Urothelium cell line (cell line): Measurements from ENCODE around the gene ING3.
A peak's percentile ranks its signal among the peaks of the same experiment; 100 is the strongest.

Experiments
- DNase-seq: peaks from one replicate; pipeline ENCODE4 v3.0.0; 2011; ENCODE audit warnings: low spot score, mixed read lengths
- FAIRE-seq: peaks from 2 replicates; lab custom pipeline; 2011; peaks lifted over from hg19 to GRCh38; lab: Jason Lieb, UNC

The ING3 gene

GRCh38 chr7:120987683-120988590 is 37.4 kb downstream of the ING3 start:
- FAIRE-seq: no peak
- peak; percentile 74 for DNase-seq

- peak; percentile 27 for DNase-seq
- FAIRE-seq: no peak
Observed at GRCh38 chr7:120988591-120989256, 38.1 kb downstream of the ING3 start, which contains the start of gene CPED1. TSS of gene CPED1 (plus strand) at chr7:120988711. CDS start at chr7:120989622, 911 bp downstream.

GRCh38 chr7:120989257-120990220 is 39.0 kb downstream of the ING3 start:
- FAIRE-seq (no peak), DNase-seq (no peak)

GRCh38 chr7:120990468-120991118 is 40.0 kb downstream of the ING3 start:
- FAIRE-seq: no peak
- DNase-seq: no peak

GRCh38 chr7:120991161-120991560 is 40.6 kb downstream of the ING3 start:
- DNase-seq (no peak), FAIRE-seq (no peak)

- FAIRE-seq (no peak), DNase-seq (no peak)
Observed at GRCh38 chr7:120991581-120991980, 41.0 kb downstream of the ING3 start.

- no peak for DNase-seq
- no peak for FAIRE-seq
Observed at GRCh38 chr7:120992272-120992964, 41.8 kb downstream of the ING3 start.

GRCh38 chr7:120992965-120993494 is 42.5 kb downstream of the ING3 start:
- no peak for FAIRE-seq
- no peak for DNase-seq

- FAIRE-seq: no peak
- no peak for DNase-seq
Observed at GRCh38 chr7:120993553-120994191, 43.1 kb downstream of the ING3 start.

GRCh38 chr7:120994512-120995410 is 44.2 kb downstream of the ING3 start:
- FAIRE-seq (no peak), DNase-seq (no peak)

- no peak for FAIRE-seq
- no peak for DNase-seq
Observed at GRCh38 chr7:120995654-120996053, 45.1 kb downstream of the ING3 start.

- DNase-seq: no peak
- FAIRE-seq: no peak
Observed at GRCh38 chr7:120996333-120996987, 45.9 kb downstream of the ING3 start.

GRCh38 chr7:120996988-120997345 is 46.4 kb downstream of the ING3 start:
- FAIRE-seq (no peak), DNase-seq (no peak)

- FAIRE-seq (no peak), DNase-seq (no peak)
Observed at GRCh38 chr7:120997882-120998474, 47.4 kb downstream of the ING3 start.

- DNase-seq (no peak), FAIRE-seq (no peak)
Observed at GRCh38 chr7:120998520-120998919, 47.9 kb downstream of the ING3 start.

- FAIRE-seq: no peak
- DNase-seq: no peak
Observed at GRCh38 chr7:120998996-120999565, 48.5 kb downstream of the ING3 start.
